ENCODE measurements around the gene UGT1A6. TPM values are rescaled to one million over a fixed set of nuclear protein-coding genes. Genes with fewer than 3 reads are reported as not detected.

UGT1A6 gene
- total and polyA plus RNA-seq, 2 donors (not counting 3 experiments of a cell fraction or from before 2014, with no cell fraction given): not detected

DNA sequence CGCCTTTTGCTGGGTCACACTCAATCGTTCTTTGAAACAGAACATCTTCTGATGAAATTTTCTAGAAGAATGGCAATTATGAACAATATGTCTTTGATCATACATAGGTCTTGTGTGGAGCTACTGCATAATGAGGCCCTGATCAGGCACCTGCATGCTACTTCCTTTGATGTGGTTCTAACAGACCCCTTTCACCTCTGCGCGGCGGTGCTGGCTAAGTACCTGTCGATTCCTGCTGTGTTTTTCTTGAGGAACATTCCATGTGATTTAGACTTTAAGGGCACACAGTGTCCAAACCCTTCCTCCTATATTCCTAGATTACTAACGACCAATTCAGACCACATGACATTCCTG lies 20.5 kb downstream of the UGT1A6 start:
- peaks cover 0 to 6% of the 10 kb centered on the region in 2 experiments for H3K27me3 ChIP-seq (ENCODE audit: control insufficient read depth in 2 of 2, insufficient read depth in 2 of 2, low read length in 2 of 2)
- H2AFZ ChIP-seq (ENCODE audit: low read depth, low read length): no peak overlapping the region
- no peak for FAIRE-seq
- POLR2A ChIA-PET: no interaction called here
- H4K20me1 ChIP-seq (replicated peaks; ENCODE audit: control insufficient read depth, extremely low read depth, insufficient read depth, low read length): no peaks in the 10 kb centered on the region
- dilution Hi-C loops (cut with MboI; ENCODE audit: extremely low pct_ligation_motif_present, low sequenced_read_pairs) (no loop called here), intact Hi-C loops (cut with micrococcal nuclease) (no loop called here)
- H3K9me1 ChIP-seq (replicated peaks; ENCODE audit: control insufficient read depth, extremely low read depth, insufficient read depth, low read length): no peaks in the 10 kb centered on the region
- BruUV-seq (replicated peaks): no TSS peak
- DNase-seq (ENCODE audit: low read depth, low spot score): no peak
- H3K4me3 ChIP-seq (replicated peaks in 1 of 3; ENCODE audit: insufficient read depth in 1 of 3, low read depth in 1 of 3, low read length in 3 of 3): no peak overlapping the region
- no peaks in the 10 kb centered on the region for H3K79me2 ChIP-seq (ENCODE audit: control insufficient read depth, insufficient read depth, low read length)
- H3K9ac ChIP-seq (replicated peaks; ENCODE audit: extremely low read depth, insufficient read depth, low read length): no peak overlapping the region
- no peaks in the 10 kb centered on the region for H3K9me3 ChIP-seq (replicated peaks; ENCODE audit: control insufficient read depth, insufficient read depth, low read length)
- CTCF ChIA-PET: interaction anchor here (2.8 to 4.4 kb wide), 2 partner anchors 226 to 266 kb away, joined by 10 to 74 read pairs; no protein-coding TSS in a partner anchor
- H3K27ac ChIP-seq (ENCODE audit: insufficient read depth, low read depth, low read length): no peak overlapping the region
- no peaks in the 10 kb centered on the region for H3K36me3 ChIP-seq (ENCODE audit: control insufficient read depth in 2 of 2, extremely low read depth in 1 of 2, insufficient read depth in 2 of 2, low read length in 2 of 2)
- H3K4me1 ChIP-seq (ENCODE audit: control insufficient read depth, extremely low read depth, insufficient read depth, low read length): no peaks in the 10 kb centered on the region
- TF ChIP-seq, protein P1, sequence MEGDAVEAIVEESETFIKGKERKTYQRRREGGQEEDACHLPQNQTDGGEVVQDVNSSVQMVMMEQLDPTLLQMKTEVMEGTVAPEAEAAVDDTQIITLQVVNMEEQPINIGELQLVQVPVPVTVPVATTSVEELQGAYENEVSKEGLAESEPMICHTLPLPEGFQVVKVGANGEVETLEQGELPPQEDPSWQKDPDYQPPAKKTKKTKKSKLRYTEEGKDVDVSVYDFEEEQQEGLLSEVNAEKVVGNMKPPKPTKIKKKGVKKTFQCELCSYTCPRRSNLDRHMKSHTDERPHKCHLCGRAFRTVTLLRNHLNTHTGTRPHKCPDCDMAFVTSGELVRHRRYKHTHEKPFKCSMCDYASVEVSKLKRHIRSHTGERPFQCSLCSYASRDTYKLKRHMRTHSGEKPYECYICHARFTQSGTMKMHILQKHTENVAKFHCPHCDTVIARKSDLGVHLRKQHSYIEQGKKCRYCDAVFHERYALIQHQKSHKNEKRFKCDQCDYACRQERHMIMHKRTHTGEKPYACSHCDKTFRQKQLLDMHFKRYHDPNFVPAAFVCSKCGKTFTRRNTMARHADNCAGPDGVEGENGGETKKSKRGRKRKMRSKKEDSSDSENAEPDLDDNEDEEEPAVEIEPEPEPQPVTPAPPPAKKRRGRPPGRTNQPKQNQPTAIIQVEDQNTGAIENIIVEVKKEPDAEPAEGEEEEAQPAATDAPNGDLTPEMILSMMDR (IDR thresholded peaks at IDR 0.05; ENCODE audit: extremely low read depth in 1 of 2, insufficient read depth in 1 of 2, low read depth in 1 of 2, low read length in 2 of 2): no peak
- H3K4me2 ChIP-seq (ENCODE audit: insufficient read depth, low read length): no peak overlapping the region

DNA sequence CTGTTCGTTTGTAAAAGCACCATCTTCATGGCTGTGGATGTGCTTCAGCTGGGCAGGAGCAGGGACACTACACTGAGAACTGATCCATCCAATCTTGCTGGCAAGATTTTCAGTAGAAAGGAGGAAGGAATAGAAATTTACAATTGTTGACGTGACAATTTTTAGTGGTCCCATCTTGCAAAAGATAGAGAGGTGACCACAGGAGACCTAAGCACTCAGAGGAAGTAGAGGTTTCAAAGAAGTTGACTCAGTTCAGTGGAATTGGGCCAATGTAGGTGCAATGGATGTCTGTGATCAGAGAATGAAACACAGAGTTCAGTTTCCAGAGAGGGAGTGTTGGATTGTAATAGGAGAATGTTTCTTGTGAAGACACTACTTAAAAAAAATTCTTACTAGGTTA lies 21.4 kb downstream of the UGT1A6 start:
- Histone ChIP-seq H3K9me3 (replicated peaks; ENCODE audit: control insufficient read depth, insufficient read depth, low read length) (no peaks in the 10 kb centered on the region), H3K9me1 (replicated peaks; ENCODE audit: control insufficient read depth, extremely low read depth, insufficient read depth, low read length) (no peaks in the 10 kb centered on the region), H3K4me3 (replicated peaks in 1 of 3; ENCODE audit: insufficient read depth in 1 of 3, low read depth in 1 of 3, low read length in 3 of 3) (no peak overlapping the region), H3K4me1 (ENCODE audit: control insufficient read depth, extremely low read depth, insufficient read depth, low read length) (no peaks in the 10 kb centered on the region), H4K20me1 (replicated peaks; ENCODE audit: control insufficient read depth, extremely low read depth, insufficient read depth, low read length) (no peaks in the 10 kb centered on the region), H3K4me2 (ENCODE audit: insufficient read depth, low read length) (no peak overlapping the region), H3K9ac (replicated peaks; ENCODE audit: extremely low read depth, insufficient read depth, low read length) (no peak overlapping the region), H2AFZ (ENCODE audit: low read depth, low read length) (no peak overlapping the region), H3K36me3 (ENCODE audit: control insufficient read depth in 2 of 2, extremely low read depth in 1 of 2, insufficient read depth in 2 of 2, low read length in 2 of 2) (no peaks in the 10 kb centered on the region), H3K79me2 (ENCODE audit: control insufficient read depth, insufficient read depth, low read length) (no peaks in the 10 kb centered on the region), H3K27me3 (ENCODE audit: control insufficient read depth in 2 of 2, insufficient read depth in 2 of 2, low read length in 2 of 2) (peaks cover 0 to 8% of the 10 kb centered on the region in 2 experiments), H3K27ac (ENCODE audit: insufficient read depth, low read depth, low read length) (no peak overlapping the region)
- CTCF ChIA-PET: no interaction called here
- FAIRE-seq (no peak), DNase-seq (ENCODE audit: low read depth, low spot score) (no peak)
- dilution Hi-C loops (cut with MboI; ENCODE audit: extremely low pct_ligation_motif_present, low sequenced_read_pairs): no loop called here
- intact Hi-C loops (cut with micrococcal nuclease): no loop called here
- POLR2A ChIA-PET: no interaction called here
- TF ChIP-seq JUN (IDR thresholded peaks at IDR 0.05; ENCODE audit: borderline replicate concordance, insufficient read depth, insufficient read length, low read depth): no peak
- BruUV-seq (replicated peaks): no TSS peak
